HCT116 (cell line): ENCODE measurements around the gene MCF2L. TPM values are rescaled to one million over a fixed set of nuclear protein-coding genes. Genes with fewer than 3 reads are reported as not detected.

Experiments
- ATAC-seq: fragments of 200-7000 bp; cut with Tn5 transposase; 2 replicates; pipeline ENCODE4 v1.9.1; 2020; ENCODE audit warnings: mild to moderate bottlenecking, moderate library complexity
- BruUV-seq: library from RNA; stranded (reverse); fragments of 400-500 nt; replicated peaks from 2 replicates; lab custom pipeline; 2021; lab: Mats Ljungman, UMichigan
- CTCF ChIA-PET: fragments of 300-600 bp; sonication (Branson Sonifier 250); formaldehyde crosslinking; loops from one replicate; lab custom pipeline; 2021; ENCODE audit warnings: antibody characterized with exemption; lab: Charles Lee
- POLR2A ChIA-PET: fragments of 300-600, 350-600 bp; sonication (Branson Sonifier 250); formaldehyde crosslinking; loops from one replicate; lab custom pipeline; 2021; ENCODE audit warnings: antibody characterized with exemption; lab: Charles Lee
- RAD21 ChIA-PET, 2 experiments: fragments of 300-600 bp; sonication (Branson Sonifier 250); formaldehyde crosslinking; loops; one replicate each; lab custom pipeline; 2023; ENCODE audit warnings: low total read pairs in 2 of 2; ENCODE audit not compliant: uncharacterized antibody in 2 of 2, unreplicated experiment in 2 of 2, low non-redundant PET in 1 of 2; lab: Charles Lee
- DNase-seq: peaks from one replicate; pipeline ENCODE4 v3.0.0-alpha.2; 2010; ENCODE audit warnings: low read depth, low spot score
- H2AFZ ChIP-seq: fragments of 200-600 bp; shearing (Covaris generic), sonication (generic); 2 replicates; pipeline ENCODE4 v1.6.1; 2017; ENCODE audit warnings: low read depth, mixed run types, mixed read lengths, antibody characterized with exemption, low read length; ENCODE audit not compliant: poor library complexity, severe bottlenecking
- H3K27ac ChIP-seq: 2 replicates; pipeline ENCODE4 v1.5.1; 2012; ENCODE audit warnings: low read depth, low read length
- H3K27me3 ChIP-seq: fragments of 200-600 bp; sonication (generic); 2 replicates; pipeline ENCODE4 v1.6.1; 2016; ENCODE audit warnings: mixed run types, low read length, mixed read lengths; ENCODE audit not compliant: insufficient read depth
- H3K36me3 ChIP-seq, 2 experiments: fragments of 200-500 bp in 1 of 2; fragments of 200-600 bp in 1 of 2; sonication (Bioruptor generic) in 1 of 2; sonication (generic) in 1 of 2; 2 replicates each; pipeline versions ENCODE4 v1.5.1 to v1.6.1; 2014 to 2016; ENCODE audit warnings: low read length in 2 of 2, inconsistent platforms in 1 of 2, mixed read lengths in 1 of 2, mixed run types in 1 of 2; ENCODE audit not compliant: insufficient read depth in 2 of 2, control insufficient read depth in 1 of 2
- H3K4me1 ChIP-seq, 2 experiments: fragments of 200-600 bp in 1 of 2; sonication (generic) in 1 of 2; 2 replicates each; pipeline versions ENCODE4 v1.5.1 to v1.6.1; 2012 to 2017; ENCODE audit warnings: low read length in 2 of 2, inconsistent platforms in 1 of 2, mild to moderate bottlenecking in 1 of 2, mixed read lengths in 1 of 2, mixed run types in 1 of 2, moderate library complexity in 1 of 2; ENCODE audit not compliant: insufficient read depth in 2 of 2, control insufficient read depth in 1 of 2
- H3K4me2 ChIP-seq: fragments of 200-600 bp; sonication (generic); 2 replicates; pipeline ENCODE4 v1.6.1; 2017; ENCODE audit warnings: mixed run types, low read length, mixed read lengths
- H3K4me3 ChIP-seq, 2 experiments: fragments of 200-600 bp in 1 of 2; sonication (generic) in 1 of 2; replicated peaks in 1 of 2; 2 replicates each; pipeline ENCODE4 v1.5.1; 2011 to 2016; ENCODE audit warnings: low read length in 2 of 2, control low read depth in 1 of 2, low read depth in 1 of 2, mild to moderate bottlenecking in 1 of 2, mixed read lengths in 1 of 2, mixed run types in 1 of 2
- H3K79me2 ChIP-seq: fragments of 200-600 bp; sonication (generic); 2 replicates; pipeline ENCODE4 v1.6.1; 2017; ENCODE audit warnings: mild to moderate bottlenecking, mixed run types, low read length, moderate library complexity, mixed read lengths; ENCODE audit not compliant: insufficient read depth
- H3K9ac ChIP-seq: fragments of 200-600 bp; sonication (generic); 2 replicates; pipeline ENCODE4 v1.6.1; 2016; ENCODE audit warnings: low read length, mixed read lengths
- H3K9me2 ChIP-seq: fragments of 200-600 bp; sonication (generic), shearing (Covaris generic); 2 replicates; pipeline ENCODE4 v1.6.1; 2017; ENCODE audit warnings: mixed run types, mild to moderate bottlenecking, moderate library complexity; ENCODE audit not compliant: insufficient read depth
- H3K9me3 ChIP-seq, 2 experiments: fragments of 200-500 bp in 1 of 2; fragments of 200-600 bp in 1 of 2; sonication (Bioruptor generic) in 1 of 2; sonication (generic) in 1 of 2; 2 replicates each; pipeline ENCODE4 v1.6.1; 2014 to 2017; ENCODE audit warnings: low read length in 2 of 2, mixed read lengths in 2 of 2, inconsistent platforms in 1 of 2, low read depth in 1 of 2, mild to moderate bottlenecking in 1 of 2, mixed run types in 1 of 2, moderate library complexity in 1 of 2; ENCODE audit not compliant: control insufficient read depth in 1 of 2, insufficient read depth in 1 of 2
- H4K20me1 ChIP-seq: fragments of 200-600 bp; sonication (generic), shearing (Covaris generic); 2 replicates; pipeline ENCODE4 v1.6.1; 2017; ENCODE audit warnings: mixed run types, mild to moderate bottlenecking, moderate library complexity; ENCODE audit not compliant: insufficient read depth
- ATF3 ChIP-seq: IDR thresholded peaks from 2 replicates; pipeline ENCODE4 v1.6.1; 2012
- CBX3 ChIP-seq: IDR thresholded peaks from 2 replicates; pipeline ENCODE4 v1.6.1; 2012; ENCODE audit warnings: low read depth
- ELF1 ChIP-seq: IDR thresholded peaks from 2 replicates; pipeline ENCODE4 v1.6.1; 2012; ENCODE audit warnings: low read depth, borderline replicate concordance
- EZH2 ChIP-seq: fragments of 200-600 bp; sonication (generic); IDR thresholded peaks from 2 replicates; pipeline ENCODE4 v1.6.1; 2017; ENCODE audit warnings: antibody characterized with exemption, mixed run types
- POLR2AphosphoS5 ChIP-seq: IDR thresholded peaks from 2 replicates; pipeline ENCODE4 v1.6.1; 2011; ENCODE audit warnings: mild to moderate bottlenecking, low read depth, low read length, moderate library complexity
- RAD21 ChIP-seq: IDR thresholded peaks from 2 replicates; pipeline ENCODE4 v1.6.1; 2012; ENCODE audit warnings: low read depth, mild to moderate bottlenecking
- REST ChIP-seq: IDR thresholded peaks from 2 replicates; pipeline ENCODE4 v1.6.1; 2012; ENCODE audit warnings: low read depth
- SIN3A ChIP-seq: IDR thresholded peaks from 2 replicates; pipeline ENCODE4 v1.6.1; 2012; ENCODE audit warnings: low read depth
- TCF7L2 ChIP-seq: IDR thresholded peaks from 2 replicates; pipeline ENCODE4 v1.7.0; 2011; ENCODE audit warnings: borderline replicate concordance, inconsistent platforms; ENCODE audit not compliant: insufficient read depth, insufficient read length; ENCODE audit errors: extremely low read depth
- YY1 ChIP-seq: IDR thresholded peaks from 2 replicates; pipeline ENCODE4 v1.6.1; 2011; ENCODE audit warnings: low read length, low read depth, moderate library complexity, mild to moderate bottlenecking; ENCODE audit not compliant: insufficient replicate concordance; ENCODE audit errors: extremely low read depth
- ZFX ChIP-seq: fragments of 450-650 bp; IDR thresholded peaks from 2 replicates; pipeline ENCODE4 v1.6.1; 2017
- ZNF274 ChIP-seq: fragments of 200-500 bp; sonication (Bioruptor generic); IDR thresholded peaks from 2 replicates; pipeline ENCODE4 v1.6.1; 2014; ENCODE audit warnings: mild to moderate bottlenecking, low read depth, low read length, inconsistent platforms
- intact Hi-C: fragments of 100-400 bp; cut with micrococcal nuclease; formaldehyde crosslinking; loops from 2 replicates; pipeline ENCODE4 v1.10.0; 2022
- total RNA-seq: library from RNA; stranded (reverse); gene quantifications from one replicate; pipeline ENCODE4 v1.2.1, GENCODE V29; 2021; ENCODE audit not compliant: unreplicated experiment
- TF ChIP-seq, protein P1 (sequence below): IDR thresholded peaks from 2 replicates; pipeline ENCODE4 v1.6.1; 2012

MCF2L gene
- total RNA-seq, 1 experiment from 2014 or later: 19.3 TPM

DNA sequence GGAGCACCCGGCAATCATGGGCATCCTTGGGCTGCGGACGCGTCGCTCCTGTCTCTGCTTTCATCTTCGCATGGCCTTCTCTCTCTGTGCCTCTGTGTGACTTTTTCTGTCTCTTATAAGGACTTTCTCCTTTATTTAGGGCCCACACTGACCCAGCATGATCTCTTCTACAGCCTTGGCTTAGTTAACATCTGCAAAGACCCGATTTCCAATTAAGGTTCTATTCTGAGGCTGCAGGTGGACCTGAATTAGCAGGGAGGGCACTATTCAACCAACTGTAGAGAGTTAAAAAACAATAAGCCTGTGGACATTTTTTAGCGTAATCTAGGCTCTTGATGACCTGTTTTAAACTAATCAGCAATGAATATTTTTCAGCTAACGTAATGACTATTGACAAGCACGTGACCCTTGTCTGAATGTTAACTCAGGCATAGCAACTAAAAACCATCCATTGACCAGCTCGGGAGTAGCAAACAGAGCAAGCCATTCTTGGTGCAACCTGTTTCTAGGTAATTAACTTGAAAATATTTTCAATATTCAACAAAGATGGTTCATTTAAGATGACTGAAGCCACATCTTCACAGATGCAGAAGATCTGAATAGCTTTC lies 168.8 kb downstream of the MCF2L start:
- ChIA-PET RAD21 (no interaction called here), POLR2A (no interaction called here), CTCF (no interaction called here)
- Histone ChIP-seq H3K9me3 (no peaks in the 10 kb centered on the region), H3K27me3 (no peaks in the 10 kb centered on the region), H3K9ac (no peak overlapping the region), H3K4me1 (no peaks in the 10 kb centered on the region), H3K4me3 (no peak overlapping the region), H3K27ac (no peak overlapping the region), H3K79me2 (no peaks in the 10 kb centered on the region), H2AFZ (no peak overlapping the region), H4K20me1 (no peaks in the 10 kb centered on the region), H3K9me2 (no peaks in the 10 kb centered on the region), H3K4me2 (no peak overlapping the region), H3K36me3 (no peaks in the 10 kb centered on the region)
- TF ChIP-seq TCF7L2 (no peak), ZNF274 (no peak), POLR2AphosphoS5 (no peak), ZFX (no peak), EZH2 (no peak), RAD21 (no peak), REST (no peak), CBX3 (no peak), SIN3A (no peak), ATF3 (no peak), YY1 (no peak), ELF1 (no peak)
- TF ChIP-seq, protein P1, sequence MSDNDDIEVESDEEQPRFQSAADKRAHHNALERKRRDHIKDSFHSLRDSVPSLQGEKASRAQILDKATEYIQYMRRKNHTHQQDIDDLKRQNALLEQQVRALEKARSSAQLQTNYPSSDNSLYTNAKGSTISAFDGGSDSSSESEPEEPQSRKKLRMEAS: no peak
- intact Hi-C loops: no loop called here
- DNase-seq (no peak), ATAC-seq (no peak)
- BruUV-seq: no TSS peak
